SU-DHL-6 (cell line): Measurements from ENCODE around the gene TRIM33.

Experiments used
- CTCF ChIP-seq: fragments of 200-600 bp; sonication (generic); IDR thresholded peaks from one replicate; pipeline ENCODE4 v1.5.1; 2017; ENCODE audit warnings: antibody characterized with exemption, mild to moderate bottlenecking, low read length, moderate library complexity; ENCODE audit not compliant: insufficient read depth, poor library complexity, severe bottlenecking
- EZH2phosphoT487 ChIP-seq: fragments of 200-600 bp; sonication (generic), shearing (Covaris generic); conservative IDR thresholded peaks from 2 replicates; pipeline ENCODE4 v1.6.1; 2018; ENCODE audit warnings: mild to moderate bottlenecking, antibody characterized with exemption, low read length, moderate library complexity, mixed read lengths

GRCh38 chr1:114517348-114517747 lies 6.3 kb upstream of the TRIM33 start:
- TF ChIP-seq CTCF = no peak
- TF ChIP-seq EZH2phosphoT487 = no peak
